Upper lobe of right lung (tissue), 1 donor: ENCODE results near the gene ASIC1. TPM values are rescaled to one million over a fixed set of nuclear protein-coding genes. Genes with fewer than 3 reads are reported as not detected.
A peak's percentile ranks its signal among the peaks of the same experiment; 100 is the strongest.

ENCODE experiments used
- ATAC-seq: fragments of 200-7000 bp; cut with Tn5 transposase; one replicate; pipeline ENCODE4 v1.9.1; 2020; ENCODE audit warnings: mild to moderate bottlenecking, moderate library complexity
- DNase-seq: peaks from one replicate; pipeline ENCODE4 v3.0.0-alpha.2; 2020
- H3K27ac ChIP-seq: fragments of 200-600 bp; one replicate; pipeline ENCODE4 v1.8.0; 2022
- H3K27me3 ChIP-seq: fragments of 200-600 bp; one replicate; pipeline ENCODE4 v1.8.0; 2022; ENCODE audit warnings: mild to moderate bottlenecking
- H3K36me3 ChIP-seq: fragments of 200-600 bp; one replicate; pipeline ENCODE4 v1.8.0; 2022
- H3K4me1 ChIP-seq: fragments of 200-600 bp; one replicate; pipeline ENCODE4 v1.8.0; 2022
- H3K4me3 ChIP-seq: fragments of 200-600 bp; one replicate; pipeline ENCODE4 v1.8.0; 2022; ENCODE audit warnings: mild to moderate bottlenecking
- H3K9me3 ChIP-seq: fragments of 200-600 bp; one replicate; pipeline ENCODE4 v1.8.0; 2022
- intact Hi-C: fragments of 100-400 bp; cut with DNase I; formaldehyde crosslinking; loops from one replicate; pipeline ENCODE4 v1.11.0; 2022
- long read RNA-seq: library from polyadenylated mRNA; unstranded; transcript quantifications from one replicate; pipeline ENCODE4 v2.0.0, GENCODE V29; 2021
- total RNA-seq: library from RNA; stranded (reverse); fragmentation: NEBNext Ultra II Directional; extraction: Animal tissue kit (Norgen Biotek cat#: 25700); gene quantifications from one replicate; pipeline ENCODE4 v1.2.1, GENCODE V29; 2021
- TF ChIP-seq, protein P1 (sequence below): fragments of 200-600 bp; IDR thresholded peaks from one replicate; pipeline ENCODE4 v1.8.0; 2022; ENCODE audit warnings: antibody characterized with exemption
- donor health status: DM: no; HTN: yes; CAD: no; lungs with severe emphysema.

ASIC1 gene
- total RNA-seq, result 0.35 TPM
- long read RNA-seq, partial matches to known transcripts, result 0 of 2 reads
- long read RNA-seq, other reads (novel, unspliced or antisense), result 1 of 2 reads

DNA sequence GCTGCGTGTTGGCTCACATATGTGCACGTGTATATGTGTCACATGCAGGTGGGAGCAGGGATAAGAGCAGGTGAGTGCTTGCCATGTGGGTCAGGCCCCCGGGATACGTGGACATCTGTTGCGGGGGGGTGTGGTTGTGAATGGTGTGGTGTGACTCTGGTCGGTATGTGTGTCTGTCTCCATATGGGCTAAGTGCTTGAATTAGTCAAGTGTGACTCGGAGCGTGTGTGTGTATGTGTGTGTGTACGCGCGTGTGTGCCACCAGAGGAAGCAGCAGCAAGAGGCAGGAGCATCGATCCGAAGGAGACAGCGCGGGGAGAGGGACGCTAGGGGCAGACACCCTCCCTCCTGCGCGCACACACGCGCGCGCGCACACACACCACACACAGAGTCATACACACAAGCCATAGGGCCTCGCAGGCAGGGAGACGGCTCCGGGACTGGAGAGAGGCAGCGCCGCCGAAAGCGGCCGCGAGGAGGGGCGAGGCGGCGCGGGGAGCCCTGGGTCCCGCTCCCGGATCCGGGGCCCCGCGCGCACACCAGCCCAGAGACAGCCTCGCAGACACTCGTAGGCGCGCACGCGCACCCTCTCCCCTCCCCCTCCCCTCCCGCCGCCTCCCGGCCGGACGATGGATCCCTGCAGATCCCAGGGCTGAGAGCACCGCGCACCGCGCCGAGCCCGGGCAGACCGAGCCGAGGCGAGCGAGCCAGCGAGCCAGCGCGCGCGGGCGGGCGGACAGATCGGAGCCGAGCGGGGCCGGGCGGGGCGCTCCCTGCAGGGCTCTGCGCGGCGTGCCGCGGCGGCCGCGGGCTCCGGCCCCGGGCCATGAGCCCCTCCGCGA, at the start of gene ASIC1:
ASIC1 (plus strand) TSS at position 597 of the 842 bp plus-strand sequence. CDS start 1,171 bp downstream, outside the sequence.
- DNase-seq, result peak; percentile 84
- TF ChIP-seq, protein P1, sequence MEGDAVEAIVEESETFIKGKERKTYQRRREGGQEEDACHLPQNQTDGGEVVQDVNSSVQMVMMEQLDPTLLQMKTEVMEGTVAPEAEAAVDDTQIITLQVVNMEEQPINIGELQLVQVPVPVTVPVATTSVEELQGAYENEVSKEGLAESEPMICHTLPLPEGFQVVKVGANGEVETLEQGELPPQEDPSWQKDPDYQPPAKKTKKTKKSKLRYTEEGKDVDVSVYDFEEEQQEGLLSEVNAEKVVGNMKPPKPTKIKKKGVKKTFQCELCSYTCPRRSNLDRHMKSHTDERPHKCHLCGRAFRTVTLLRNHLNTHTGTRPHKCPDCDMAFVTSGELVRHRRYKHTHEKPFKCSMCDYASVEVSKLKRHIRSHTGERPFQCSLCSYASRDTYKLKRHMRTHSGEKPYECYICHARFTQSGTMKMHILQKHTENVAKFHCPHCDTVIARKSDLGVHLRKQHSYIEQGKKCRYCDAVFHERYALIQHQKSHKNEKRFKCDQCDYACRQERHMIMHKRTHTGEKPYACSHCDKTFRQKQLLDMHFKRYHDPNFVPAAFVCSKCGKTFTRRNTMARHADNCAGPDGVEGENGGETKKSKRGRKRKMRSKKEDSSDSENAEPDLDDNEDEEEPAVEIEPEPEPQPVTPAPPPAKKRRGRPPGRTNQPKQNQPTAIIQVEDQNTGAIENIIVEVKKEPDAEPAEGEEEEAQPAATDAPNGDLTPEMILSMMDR, result no peak
- intact Hi-C loops, result loop anchor here (5.0 to 10.0 kb wide), 2 partner anchors 90 to 192 kb away; no protein-coding TSS in a partner anchor
- no peaks in the 10 kb centered on the region for H3K36me3 ChIP-seq
- peak within 1 kb of the TSS; percentile 58 for H3K4me3 ChIP-seq
- H3K27me3 ChIP-seq, result peaks cover 18% of the 10 kb centered on the region
- peak; percentile 69 for ATAC-seq
- no peaks in the 10 kb centered on the region for H3K9me3 ChIP-seq
- H3K27ac ChIP-seq, result no peak within 1 kb of the TSS
- H3K4me1 ChIP-seq, result peaks cover 7% of the 10 kb centered on the region

DNA sequence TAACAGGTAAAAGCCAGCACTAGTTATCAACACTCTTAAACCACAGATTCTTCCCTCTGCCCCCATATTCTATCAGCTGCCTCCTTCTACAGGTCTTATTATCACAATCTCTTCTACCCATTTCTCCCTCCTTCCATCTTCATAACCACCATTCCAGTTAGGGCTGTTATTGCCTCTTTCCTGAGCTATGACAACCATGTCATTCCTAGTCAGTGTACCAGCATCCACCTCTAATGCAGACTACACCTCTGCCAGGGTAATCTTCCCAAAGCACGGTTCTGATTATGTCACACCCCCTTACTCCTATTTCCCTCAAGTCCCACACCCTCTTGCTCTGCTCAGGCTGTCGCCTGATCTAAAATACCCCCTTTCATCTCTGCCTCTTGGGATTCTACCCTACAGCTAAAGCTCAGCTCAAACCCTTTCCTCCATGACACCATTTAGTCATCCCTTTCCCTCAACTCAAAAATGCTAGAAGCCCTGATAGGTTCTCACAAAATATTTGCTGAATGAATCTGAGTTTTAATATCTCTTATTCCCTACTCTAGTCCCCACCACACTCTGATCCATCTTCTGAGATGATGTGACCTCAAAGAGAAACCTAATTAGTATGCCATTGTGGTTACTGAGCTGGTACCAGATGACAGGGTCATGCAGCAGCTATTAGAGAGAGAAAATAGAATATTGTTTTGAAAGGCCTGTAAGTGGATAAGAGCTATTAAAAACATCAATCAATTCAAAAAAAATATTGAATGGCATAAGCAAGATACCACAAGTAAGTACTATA, 43.8 kb upstream of the ASIC1 start:
- H3K4me3 ChIP-seq, result no peak overlapping the region
- H3K27ac ChIP-seq, result no peak overlapping the region
- no peaks in the 10 kb centered on the region for H3K27me3 ChIP-seq
- H3K36me3 ChIP-seq, result no peaks in the 10 kb centered on the region
- H3K9me3 ChIP-seq, result no peaks in the 10 kb centered on the region
- intact Hi-C loops, result no loop called here
- DNase-seq, result no peak
- peaks cover 16% of the 10 kb centered on the region for H3K4me1 ChIP-seq
- no peak for ATAC-seq
- TF ChIP-seq, protein P1, result no peak

DNA sequence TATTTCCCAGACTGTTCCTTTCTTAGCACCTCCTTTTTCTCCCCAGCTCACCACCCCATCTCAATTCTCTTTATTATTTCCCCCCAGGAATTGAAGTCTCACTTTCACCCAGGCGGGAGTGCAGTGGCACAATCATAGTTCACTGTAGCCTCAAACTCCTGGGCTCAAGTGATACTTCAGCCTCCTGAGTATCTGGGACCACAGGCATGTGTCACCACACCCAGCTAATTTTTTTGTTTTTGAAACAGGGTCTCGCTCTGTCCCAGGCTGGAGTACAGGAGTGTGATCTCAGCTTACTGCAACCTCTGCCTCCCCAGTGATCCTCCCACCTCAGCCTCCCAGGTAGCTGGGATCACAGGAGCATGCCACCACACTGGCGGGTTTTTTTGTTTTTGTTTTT, 43.1 kb upstream of the ASIC1 start:
- ATAC-seq (peak; percentile 55), DNase-seq (no peak)
- H3K4me1 ChIP-seq, result peaks cover 16% of the 10 kb centered on the region
- TF ChIP-seq, protein P1, result no peak
- intact Hi-C loops, result no loop called here
- H3K27ac ChIP-seq, result no peak overlapping the region
- no peaks in the 10 kb centered on the region for H3K27me3 ChIP-seq
- no peak overlapping the region for H3K4me3 ChIP-seq
- H3K36me3 ChIP-seq, result no peaks in the 10 kb centered on the region
- H3K9me3 ChIP-seq, result no peaks in the 10 kb centered on the region

DNA sequence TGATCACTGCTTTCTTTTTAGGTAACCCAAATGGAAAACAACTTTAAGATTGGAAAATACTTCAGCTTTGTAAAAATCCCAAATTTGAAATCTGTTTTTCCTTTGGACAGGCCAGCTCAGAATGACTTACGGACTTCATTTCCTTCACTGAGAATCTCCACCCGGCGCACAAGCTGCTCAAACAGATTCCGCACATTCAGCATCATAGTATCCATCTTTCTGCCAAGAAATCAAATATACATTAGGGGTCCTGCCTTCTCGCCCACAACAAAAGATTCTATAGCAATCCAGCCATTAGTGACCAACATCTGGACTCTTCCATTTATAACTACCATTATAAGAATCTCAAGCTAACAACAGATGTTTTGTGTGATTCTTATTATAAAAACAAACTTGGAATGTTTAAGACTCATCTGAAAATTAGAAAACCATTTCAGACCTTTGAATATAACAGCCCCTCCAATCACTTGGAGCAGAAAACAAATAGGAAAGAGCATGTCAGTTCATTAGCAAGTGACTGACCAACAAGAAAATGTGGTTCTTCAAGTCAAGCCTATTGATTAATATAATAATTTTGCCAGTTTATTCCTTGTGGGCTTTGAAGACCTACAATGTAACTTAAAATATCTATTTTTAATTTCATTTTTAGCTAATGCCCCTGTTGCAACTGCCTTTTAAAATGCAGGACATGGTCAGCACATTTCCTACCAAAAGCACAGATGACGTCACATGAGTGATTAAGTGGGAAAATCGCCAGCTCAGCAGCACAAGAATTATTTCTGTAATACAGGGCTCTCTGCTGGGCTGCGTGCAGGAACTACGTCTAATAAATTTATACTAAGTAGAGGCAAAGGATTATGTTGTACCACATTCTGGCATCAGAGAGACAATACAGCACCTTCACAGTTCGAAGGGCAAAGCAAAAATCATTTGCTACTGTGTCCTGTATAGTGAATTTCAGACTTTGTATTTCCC, 40.6 kb upstream of the ASIC1 start:
- Histone ChIP-seq H3K36me3 (no peaks in the 10 kb centered on the region), H3K27me3 (no peaks in the 10 kb centered on the region), H3K4me3 (no peak overlapping the region), H3K4me1 (peaks cover 16% of the 10 kb centered on the region), H3K9me3 (no peaks in the 10 kb centered on the region), H3K27ac (peak overlapping the region; percentile 78)
- peak; percentile 79 for ATAC-seq
- intact Hi-C loops, result no loop called here
- no peak for DNase-seq
- TF ChIP-seq, protein P1, result no peak

DNA sequence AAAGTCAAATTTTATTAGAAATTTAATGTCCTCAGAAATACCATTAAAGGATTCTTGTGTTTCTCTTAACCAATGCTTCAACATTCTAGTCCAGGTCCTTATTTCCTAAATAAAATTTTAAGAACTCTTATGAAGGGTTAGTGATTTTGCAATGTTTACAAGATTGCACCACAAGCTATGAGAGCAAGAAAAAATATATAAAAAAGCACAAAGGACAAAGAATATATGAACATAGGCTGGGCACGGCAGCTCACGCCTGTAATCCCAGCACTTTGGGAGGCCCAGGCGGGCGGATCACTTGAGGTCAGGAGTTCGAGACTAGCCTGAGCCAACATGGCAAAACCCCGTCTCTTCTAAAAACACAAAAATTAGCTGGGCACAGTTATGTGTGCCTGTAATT, 39.8 kb upstream of the ASIC1 start:
- Histone ChIP-seq H3K27ac (peak overlapping the region; percentile 78), H3K36me3 (no peaks in the 10 kb centered on the region), H3K4me1 (peaks cover 16% of the 10 kb centered on the region), H3K9me3 (no peaks in the 10 kb centered on the region), H3K27me3 (no peaks in the 10 kb centered on the region), H3K4me3 (no peak overlapping the region)
- intact Hi-C loops, result no loop called here
- ATAC-seq (peak; percentile 57), DNase-seq (no peak)
- TF ChIP-seq, protein P1, result no peak
